ENCODE measurements around the gene AHDC1.
"Not testable (repeated sequence)": the region's sequence is repeated elsewhere in the genome, so short reads cannot be mapped to it uniquely, and the experiment has no call there.

Gene AHDC1

GRCh38 chr1:27552911-27553420 lies 51.0 kb downstream of the AHDC1 start:
- DNase-seq (ENCODE audit: low read depth in 2 of 2), result no peak

GRCh38 chr1:27551953-27552312 lies 52.0 kb downstream of the AHDC1 start:
- no peak for DNase-seq (ENCODE audit: low read depth in 2 of 2)

- DNase-seq (ENCODE audit: low read depth in 2 of 2), result no peak
Observed at GRCh38 chr1:27551170-27551952, 52.6 kb downstream of the AHDC1 start.

- no peak for DNase-seq (ENCODE audit: low read depth in 2 of 2)
Observed at GRCh38 chr1:27550510-27551169, 53.3 kb downstream of the AHDC1 start.

GRCh38 chr1:27549807-27550408 lies 54.0 kb downstream of the AHDC1 start:
- no peak for DNase-seq (ENCODE audit: low read depth in 2 of 2)

GRCh38 chr1:27548858-27549719 lies 54.9 kb downstream of the AHDC1 start:
- no peak for DNase-seq (ENCODE audit: low read depth in 2 of 2)

- DNase-seq (ENCODE audit: low read depth in 2 of 2), result no peak
Observed at GRCh38 chr1:27548136-27548853, 55.6 kb downstream of the AHDC1 start.

- no peak for DNase-seq (ENCODE audit: low read depth in 2 of 2)
Observed at GRCh38 chr1:27547220-27548116, 56.5 kb downstream of the AHDC1 start.

- DNase-seq (ENCODE audit: low read depth in 2 of 2), result no peak
Observed at GRCh38 chr1:27545876-27546275, 58.1 kb downstream of the AHDC1 start.

- no peak for DNase-seq (ENCODE audit: low read depth in 2 of 2)
Observed at GRCh38 chr1:27545271-27545670, 58.7 kb downstream of the AHDC1 start.

GRCh38 chr1:27544834-27545233 lies 59.1 kb downstream of the AHDC1 start:
- no peak for DNase-seq (ENCODE audit: low read depth in 2 of 2)

- no peak for DNase-seq (ENCODE audit: low read depth in 2 of 2)
Observed at GRCh38 chr1:27543284-27543683, 60.7 kb downstream of the AHDC1 start.

GRCh38 chr1:27542463-27543273 lies 61.3 kb downstream of the AHDC1 start:
- no peak for DNase-seq (ENCODE audit: low read depth in 2 of 2)

GRCh38 chr1:27539901-27540861 lies 63.8 kb downstream of the AHDC1 start:
- DNase-seq (ENCODE audit: low read depth in 2 of 2), result no peak

- DNase-seq (ENCODE audit: low read depth in 2 of 2), result no peak
Observed at GRCh38 chr1:27538793-27539192, 65.2 kb downstream of the AHDC1 start.

GRCh38 chr1:27538305-27538676 lies 65.7 kb downstream of the AHDC1 start:
- not testable (repeated sequence) for DNase-seq (ENCODE audit: low read depth in 2 of 2)

GRCh38 chr1:27536767-27537166 lies 67.2 kb downstream of the AHDC1 start:
- DNase-seq (ENCODE audit: low read depth in 2 of 2), result no peak

Measured in stimulated activated CD8-positive, alpha-beta memory T cell treated with anti-CD3 and anti-CD28 coated beads, Interleukin-2, amount 100 ng/mL, for 1 hour (primary cell).